HG03442 (cell line): ENCODE data around the gene CAMK2D.
"Not testable (repeated sequence)": the region's sequence is repeated elsewhere in the genome, so short reads cannot be mapped to it uniquely, and the experiment has no call there.

ENCODE experiments used
- ATAC-seq: cut with Tn5 transposase; IDR thresholded peaks from one replicate; pipeline ENCODE4 v1.9.1; 2021; ENCODE audit warnings: mild to moderate bottlenecking, moderate library complexity; ENCODE audit not compliant: unreplicated experiment

CAMK2D gene

GRCh38 chr4:113733685-113734084, 27.9 kb downstream of the CAMK2D start:
- no peak for ATAC-seq

DNA sequence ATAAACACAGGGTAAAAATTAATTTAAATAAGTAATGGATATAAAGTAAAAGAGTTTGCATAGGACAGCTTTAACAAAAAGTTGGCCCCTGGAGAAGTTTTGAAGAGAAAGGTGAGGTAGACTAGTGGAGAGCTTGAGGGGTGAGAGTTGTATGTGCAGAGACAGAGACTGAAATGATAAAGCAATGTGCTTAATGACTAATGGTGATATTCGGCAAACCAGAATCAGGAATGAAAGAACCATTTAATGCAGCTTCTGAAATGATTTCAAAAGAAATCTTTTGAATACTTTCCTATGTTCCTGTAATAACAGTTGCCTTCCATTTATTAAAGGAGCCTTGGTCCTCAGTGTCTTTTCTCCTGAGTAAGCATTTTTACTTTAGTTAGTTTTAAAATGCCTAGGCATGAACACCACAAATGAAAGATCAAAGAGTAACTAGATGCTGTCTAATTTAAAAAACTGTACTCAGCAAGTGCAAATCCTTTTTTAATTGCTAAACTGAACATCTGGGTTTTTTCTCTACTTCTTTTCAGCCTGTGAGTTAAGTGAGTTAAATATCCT, 28.5 kb downstream of the CAMK2D start:
- no peak for ATAC-seq

DNA sequence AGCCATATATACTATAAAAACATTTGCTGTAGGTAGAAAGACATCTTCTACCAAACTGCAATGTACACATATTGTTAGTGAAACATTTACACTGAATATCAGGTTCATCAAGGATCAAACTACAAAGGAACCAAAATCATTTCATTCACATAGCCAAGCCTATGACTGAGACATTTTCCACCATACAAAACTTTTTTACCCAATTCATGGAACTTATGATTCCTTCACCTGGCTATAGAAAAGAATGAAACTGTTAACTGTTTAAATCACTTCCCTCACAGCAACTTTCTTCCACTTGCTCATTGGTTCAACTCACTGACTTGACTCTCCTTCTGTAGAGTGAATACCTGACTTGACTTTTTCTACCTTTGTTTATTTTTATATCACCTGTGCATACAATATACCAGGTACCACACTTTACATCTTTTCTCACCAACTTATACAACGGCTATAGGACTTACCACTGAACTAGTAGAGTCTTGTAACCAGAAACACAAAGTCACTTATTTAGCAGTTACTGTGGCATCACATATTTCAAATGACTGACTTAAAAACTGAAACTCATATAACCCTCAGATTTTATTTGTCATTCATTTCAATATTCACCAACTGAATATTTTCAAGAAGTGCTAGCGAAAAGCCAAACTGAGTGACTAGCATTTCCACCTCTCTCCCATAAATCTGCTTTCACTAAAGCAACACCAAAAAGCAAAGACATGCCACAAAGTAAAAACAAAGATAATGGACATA, 30.9 kb downstream of the CAMK2D start:
- no peak for ATAC-seq

GRCh38 chr4:113727802-113728201, 33.7 kb downstream of the CAMK2D start:
- ATAC-seq, result no peak

DNA sequence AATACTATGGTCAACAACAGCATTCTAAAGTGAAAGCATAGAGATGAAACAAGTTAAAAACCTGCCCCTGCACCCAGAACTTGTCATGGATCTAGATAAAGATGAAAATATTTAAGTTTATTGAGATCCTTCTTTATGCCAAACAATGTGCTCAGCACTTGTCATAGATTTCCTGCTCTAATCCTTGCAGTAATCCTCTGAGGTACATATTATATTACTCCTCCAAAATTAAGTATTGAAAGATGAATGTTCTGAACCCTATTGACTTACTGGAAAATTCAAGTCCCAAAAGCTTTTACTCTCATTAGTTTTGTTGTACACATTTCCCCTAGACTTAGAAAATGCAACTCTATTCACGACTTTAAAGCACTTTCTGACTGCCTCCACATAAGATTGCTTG, 35.6 kb downstream of the CAMK2D start:
- ATAC-seq, result no peak

- ATAC-seq, result no peak
Measured at GRCh38 chr4:113718252-113718651, 43.3 kb downstream of the CAMK2D start.

DNA sequence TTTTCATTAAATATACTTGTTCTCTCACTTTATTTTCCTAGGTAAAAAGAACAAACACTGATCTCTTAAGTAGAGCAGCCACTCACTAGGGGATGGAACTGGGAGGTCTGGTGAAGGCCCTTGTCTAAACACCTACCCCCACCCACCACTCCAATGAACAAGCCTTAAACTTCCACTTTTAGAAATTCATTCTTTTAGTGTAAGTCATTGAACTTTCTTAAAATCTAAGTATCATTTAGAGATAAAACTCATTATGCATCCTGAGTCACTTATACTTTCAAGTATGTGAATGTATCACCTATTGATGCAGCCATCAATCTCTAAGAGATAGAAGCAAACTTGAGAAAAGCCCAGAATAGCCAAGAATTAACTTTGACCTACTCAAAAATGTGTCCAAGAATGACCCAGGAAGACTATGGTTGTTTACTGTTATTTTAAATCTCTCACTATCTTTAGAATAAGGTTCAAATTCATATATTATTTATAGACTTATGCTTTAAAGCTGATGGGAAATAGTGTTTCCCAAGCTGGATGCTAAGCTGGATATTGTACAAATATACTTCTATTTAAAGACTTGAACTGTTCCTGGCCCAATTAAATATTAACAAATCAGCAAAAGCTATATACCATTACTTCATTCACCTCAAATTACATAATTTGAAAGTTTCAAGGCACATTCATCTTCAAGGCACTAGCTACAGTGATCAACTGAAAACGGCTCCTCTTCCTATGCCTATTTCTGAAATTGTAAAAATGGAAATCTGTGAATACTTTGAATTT, 49.5 kb downstream of the CAMK2D start:
- ATAC-seq, result no peak

GRCh38 chr4:113708250-113708649, 53.3 kb downstream of the CAMK2D start:
- peak; percentile 75 for ATAC-seq

GRCh38 chr4:113707048-113707447, 54.5 kb downstream of the CAMK2D start:
- ATAC-seq, result no peak

DNA sequence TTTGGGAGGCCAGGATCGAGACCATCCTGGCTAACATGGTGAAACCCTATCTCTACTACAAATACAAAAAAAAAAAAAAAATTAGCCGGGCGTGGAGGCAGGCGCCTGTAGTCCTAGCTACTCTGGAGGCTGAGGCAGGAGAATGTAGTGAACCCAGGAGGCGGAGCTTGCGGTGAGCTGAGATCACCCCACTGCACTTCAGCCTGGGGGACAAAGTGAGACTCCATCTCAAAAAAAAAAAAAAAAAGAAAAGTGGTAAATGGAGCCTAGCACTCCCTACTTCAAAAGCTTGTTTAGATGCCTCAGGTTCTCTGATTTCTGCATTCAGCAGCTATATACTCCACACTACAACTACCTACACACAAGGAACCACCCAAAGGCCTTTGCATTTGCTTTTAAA, 56.4 kb downstream of the CAMK2D start:
- not testable (repeated sequence) for ATAC-seq

DNA sequence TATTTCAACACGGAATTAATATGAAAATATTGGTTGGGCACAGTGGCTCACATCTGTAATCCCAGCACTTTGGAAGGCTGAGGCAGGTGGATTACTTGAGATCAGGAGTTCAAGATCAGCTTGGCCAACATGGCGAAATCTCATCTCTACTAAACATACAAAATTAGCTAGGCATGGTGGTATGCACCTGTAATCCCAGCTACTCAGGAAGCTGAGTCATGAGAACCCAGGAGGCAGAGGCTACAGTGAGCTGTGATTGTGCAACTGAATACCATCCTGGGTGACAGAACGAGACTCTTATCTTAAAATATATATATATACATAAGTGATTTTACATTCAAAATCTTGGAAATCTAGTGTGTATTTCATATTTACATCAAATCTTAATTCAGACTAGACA, 58.9 kb downstream of the CAMK2D start:
- not testable (repeated sequence) for ATAC-seq

DNA sequence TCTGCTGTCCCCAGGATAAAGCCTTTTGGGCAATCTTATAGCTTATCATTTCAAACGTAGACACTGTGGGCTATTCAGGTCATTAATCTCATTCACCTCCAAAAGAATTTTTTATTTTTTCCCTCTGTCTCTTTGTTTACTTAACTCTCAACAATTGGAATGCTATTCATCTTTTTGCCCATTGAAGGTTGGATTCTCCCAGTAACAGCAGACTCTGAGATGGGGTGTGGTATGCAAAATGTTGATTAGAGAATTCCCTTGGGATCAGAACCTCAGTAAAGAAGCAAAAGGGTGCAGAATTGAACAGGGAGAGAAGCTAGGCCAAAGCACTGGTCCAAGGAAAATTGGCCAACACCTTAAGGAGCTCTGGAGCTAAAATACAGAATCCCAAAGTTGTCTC, 60.4 kb downstream of the CAMK2D start:
- ATAC-seq, result no peak

- ATAC-seq, result no peak
Measured at GRCh38 chr4:113700602-113701150, 60.9 kb downstream of the CAMK2D start.

DNA sequence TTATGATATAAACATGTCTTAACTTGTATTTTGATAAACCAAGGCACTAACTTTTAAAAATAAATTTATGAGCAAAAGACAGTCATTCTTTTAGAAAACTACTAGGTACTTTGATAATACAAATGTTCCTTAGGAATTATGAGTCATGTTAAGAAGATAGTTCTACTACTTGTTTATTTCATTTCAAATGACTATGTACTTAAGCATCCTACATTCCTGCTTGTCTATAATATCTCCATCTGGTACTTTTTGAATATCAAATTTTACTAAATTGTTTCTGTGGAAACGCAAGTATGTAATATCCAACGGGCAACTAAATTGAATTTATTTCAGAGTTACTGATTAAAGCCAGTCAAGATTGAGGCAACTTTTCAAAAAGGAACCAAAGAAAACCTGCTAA, 61.8 kb downstream of the CAMK2D start:
- no peak for ATAC-seq

DNA sequence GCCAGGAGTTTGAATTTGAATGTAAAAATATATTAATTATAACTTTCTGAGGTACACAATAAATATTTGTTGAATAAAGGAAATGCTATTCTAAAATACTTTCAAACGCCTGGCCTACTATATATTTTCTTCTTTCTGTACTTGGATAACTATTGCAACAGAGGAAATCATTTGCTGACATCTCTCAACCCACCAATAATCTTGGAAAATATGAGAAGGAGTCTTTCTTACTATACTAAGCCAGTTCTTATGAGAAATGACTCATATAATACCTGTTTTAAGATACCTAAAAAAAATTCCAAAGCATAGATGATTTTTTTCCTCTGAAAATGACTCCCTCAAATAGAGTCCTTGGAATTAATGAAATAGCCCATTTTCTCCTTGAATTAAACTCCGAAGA, 64.1 kb downstream of the CAMK2D start:
- no peak for ATAC-seq

GRCh38 chr4:113695328-113696169, 66.0 kb downstream of the CAMK2D start:
- ATAC-seq, result no peak

DNA sequence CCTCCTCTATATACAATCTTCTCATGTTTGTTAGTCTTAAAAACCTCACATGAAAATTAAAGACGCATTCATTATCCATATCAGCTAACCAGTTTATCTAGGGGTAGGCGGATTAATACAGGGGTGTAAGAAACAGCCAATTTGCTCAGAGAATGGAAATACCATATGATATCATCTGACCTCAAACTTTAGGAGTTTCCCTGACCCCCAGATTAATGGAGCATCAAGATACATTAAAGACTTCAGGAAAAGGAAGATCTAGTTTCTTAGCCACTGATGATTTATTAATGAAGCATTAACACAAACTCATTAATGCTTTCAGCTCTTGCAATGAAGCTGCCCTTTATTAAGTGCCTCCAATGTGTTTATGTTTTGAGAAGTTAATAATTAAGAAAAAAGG, 67.5 kb downstream of the CAMK2D start:
- ATAC-seq, result no peak

DNA sequence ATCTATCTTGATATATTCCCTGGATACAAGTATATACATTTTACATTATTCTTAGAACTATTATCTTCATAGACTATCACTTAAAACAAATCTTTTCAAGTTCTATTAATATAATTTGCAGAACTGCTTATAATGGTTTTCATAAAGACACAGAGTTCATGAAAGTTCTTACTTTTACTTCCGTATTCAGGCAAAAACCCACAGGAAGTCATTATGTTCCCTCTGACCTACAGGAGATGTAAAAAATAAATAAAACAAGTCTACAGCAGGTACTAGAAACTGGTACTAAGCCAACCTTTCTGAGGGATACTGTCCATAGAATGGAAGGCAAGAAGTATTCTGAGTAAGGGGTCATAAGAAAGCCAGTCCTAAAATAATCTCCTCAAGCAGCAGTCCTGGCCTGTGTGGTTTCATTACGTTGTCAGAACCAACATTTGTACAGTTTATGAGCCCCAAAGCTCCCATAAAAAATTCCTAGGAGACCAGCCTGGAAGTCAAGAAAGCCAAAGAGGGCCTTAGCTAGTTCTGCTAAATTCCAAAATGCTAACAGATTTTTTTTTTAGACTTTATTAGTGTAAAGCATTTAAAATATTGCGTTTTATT, 68.6 kb downstream of the CAMK2D start:
- ATAC-seq, result peak; percentile 84

DNA sequence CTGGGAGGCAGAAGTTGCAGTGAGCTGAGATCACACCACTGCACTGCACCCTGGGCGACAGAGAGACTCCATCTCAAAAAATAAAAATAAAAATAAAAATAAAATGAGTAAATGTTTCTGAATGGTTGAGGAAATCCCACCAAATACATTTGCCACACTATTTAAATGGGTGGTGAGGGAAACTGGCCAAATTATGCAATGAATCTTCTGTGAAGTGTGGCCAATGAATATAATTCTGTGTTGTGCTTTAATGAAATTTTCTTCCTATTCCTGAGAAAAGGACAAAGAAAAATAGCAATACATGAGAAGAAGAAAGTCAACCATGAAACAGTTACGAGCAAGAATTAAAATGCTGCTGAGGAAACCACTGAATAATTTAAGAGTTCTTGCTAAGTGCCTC, 69.9 kb downstream of the CAMK2D start:
- no peak for ATAC-seq

GRCh38 chr4:113689394-113689793, 72.1 kb downstream of the CAMK2D start:
- no peak for ATAC-seq
